Colon (tissue), 2 donors: ENCODE data around the gene ANKRD60.

Experiments used
- FAIRE-seq: peaks from 2 replicates; lab custom pipeline; 2012; peaks lifted over from hg19 to GRCh38; lab: Jason Lieb, UNC
- donor health status: control.
- donor health status: control.

Gene ANKRD60, protein sequence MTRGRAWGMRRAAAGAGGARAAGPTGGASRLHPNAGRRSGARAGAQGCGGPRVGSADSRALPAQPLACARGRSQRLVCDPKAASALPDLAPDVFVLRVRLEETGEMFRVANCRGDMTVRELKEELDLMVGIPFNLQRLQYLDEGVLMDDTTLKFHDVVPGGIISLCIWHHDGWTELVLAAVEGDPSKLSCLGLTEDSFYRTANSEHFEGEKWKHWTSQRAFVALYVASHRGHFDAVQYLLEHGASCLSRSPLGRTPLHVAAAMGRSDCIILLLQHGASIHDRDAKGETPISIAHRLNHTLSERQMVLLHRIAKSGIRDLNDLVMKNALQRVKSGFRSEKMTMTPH

DNA sequence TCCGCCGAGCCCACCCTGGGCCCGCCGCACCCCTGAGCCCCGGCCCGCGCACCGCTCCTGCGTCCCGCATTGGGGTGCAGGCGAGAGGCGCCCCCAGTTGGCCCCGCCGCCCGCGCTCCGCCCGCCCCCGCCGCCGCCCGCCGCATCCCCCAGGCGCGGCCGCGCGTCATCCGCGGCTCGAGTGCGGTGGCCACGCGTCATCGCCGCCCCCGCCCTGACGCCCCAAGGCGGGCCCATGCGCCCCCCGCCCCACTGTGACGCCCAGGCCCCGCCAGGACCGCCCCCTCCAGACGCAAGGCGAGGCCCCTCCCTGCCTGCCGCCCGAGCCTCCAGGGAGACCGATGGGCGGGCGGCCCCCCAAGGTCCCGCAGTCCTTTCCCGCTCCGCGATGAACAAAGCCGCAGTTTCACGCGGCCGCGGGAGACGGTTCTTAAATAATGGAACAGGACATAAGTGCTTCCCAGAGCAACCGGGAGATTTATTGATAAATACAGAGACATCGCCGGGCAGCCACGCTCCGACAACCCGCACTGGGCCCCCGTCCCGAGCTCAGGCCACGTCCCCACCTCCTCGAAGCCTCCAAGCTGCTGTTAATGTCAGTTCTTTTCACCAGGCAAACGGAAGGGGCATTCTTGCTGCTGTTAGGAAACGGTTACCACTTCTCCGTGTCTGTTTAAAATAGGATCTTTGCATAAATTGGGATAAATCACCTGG is at the start of gene ANKRD60:
TSS of gene ANKRD60 (minus strand) at position 170 of the 714 bp plus-strand sequence. CDS start at position 170, 0 bp downstream.
- no peak for FAIRE-seq

DNA sequence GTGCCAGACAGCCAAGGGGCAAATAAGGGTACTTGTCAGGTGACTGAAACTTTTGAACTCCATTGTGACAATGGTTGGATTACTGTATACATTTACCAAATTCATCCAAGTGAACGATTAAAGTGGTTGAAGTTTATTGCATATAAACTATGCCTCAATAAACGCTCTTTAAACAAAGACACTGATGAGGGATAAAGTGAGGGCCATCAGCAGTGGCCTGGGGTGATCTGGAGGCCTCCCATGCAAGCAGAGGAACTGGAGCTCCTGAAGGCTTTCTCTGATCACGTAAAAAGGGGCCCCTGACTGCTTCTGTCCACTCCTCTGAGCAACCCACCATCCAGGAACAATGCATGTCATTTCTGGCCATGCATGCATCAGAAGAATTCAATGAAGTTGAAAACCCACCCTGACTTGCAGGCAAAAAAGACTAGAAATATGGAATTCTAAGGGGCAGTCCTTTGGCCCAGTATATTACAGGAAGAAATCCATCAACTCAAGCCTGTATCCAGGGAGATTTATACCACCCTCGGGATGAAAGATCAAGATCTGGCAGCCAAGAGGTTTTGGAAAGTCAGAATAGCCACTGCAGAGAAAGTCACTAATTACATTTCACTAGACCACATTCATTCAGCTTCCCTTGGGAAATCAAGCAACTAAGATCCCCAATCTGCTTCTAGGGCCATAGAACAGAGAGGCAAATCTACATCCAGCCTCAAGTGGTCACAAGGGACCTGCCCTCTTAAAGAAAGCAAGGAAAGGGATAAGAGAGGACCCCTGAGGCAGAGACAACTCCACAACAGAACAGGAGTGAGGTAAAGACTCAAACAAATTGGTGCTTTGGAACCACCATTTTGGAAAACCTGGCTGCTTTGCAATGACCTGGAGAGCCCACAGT is 49.4 kb upstream of the ANKRD60 start:
- FAIRE-seq = no peak

DNA sequence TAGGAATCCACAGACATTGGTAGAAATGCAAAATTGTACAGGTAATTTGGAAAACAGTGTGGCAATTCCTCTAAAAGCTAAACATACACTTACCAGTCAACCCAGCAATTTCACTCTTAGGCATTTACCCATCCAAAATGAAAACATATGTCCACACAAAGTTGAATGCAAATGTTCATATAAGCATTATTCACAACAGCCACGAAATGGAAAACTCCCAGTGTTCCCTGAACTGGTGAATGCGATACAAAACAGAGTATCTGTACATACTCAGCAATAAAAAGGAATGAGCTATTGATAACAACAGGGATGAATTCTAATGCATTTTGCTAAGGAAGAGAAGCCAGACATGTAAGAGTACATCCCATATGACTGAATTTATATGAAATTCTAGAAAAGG is 48.7 kb upstream of the ANKRD60 start:
- FAIRE-seq = no peak

DNA sequence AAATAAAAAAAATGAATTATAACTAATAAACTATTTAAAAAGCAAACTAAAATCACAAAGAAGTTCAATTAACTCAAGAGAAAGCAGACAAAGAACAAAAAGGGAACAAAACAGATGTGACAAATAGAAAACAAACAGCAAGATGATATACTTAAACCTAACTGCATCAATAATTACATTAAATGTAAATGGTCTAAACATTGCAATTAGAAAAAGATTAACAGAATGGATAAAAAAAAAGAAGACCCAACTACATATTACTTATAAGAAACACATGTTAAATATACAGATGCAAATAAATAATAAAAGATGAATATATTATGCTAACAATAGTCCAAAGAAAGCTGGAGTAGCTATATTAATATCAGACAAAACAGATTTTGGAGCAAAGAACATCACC is 45.9 kb upstream of the ANKRD60 start:
- no peak for FAIRE-seq

DNA sequence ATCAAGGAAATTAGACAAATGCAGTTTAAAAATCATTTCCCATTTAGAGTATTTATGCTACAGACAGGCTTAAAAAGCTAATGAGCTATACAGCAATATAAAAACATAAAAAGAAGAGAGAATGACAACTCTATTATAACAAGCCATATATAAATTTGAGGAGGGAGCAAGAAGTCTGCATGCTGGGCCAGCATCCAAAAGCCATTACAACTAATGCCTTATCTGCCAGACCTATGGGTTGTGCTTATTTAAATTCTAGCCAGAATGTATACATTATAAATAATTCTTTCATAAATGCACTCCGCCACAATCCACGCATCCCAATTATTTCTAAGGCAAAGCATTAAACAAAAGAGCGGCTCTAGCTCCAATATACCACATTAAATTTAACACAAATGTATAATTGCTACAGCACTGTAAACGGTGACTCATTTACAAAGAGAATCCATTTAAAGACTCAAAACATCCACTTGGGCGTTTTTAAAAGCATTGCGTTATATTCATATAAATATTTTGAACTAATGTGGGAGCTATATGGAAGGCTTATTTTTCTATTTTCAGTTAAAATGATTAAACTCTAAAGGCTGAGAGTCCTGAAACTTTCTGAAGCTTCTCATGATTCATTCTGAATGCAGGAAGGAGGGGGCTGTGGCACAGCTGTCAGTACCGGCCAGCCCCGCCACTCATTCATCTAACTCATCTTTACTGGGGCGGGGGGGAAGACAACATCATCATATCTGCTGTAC is 43.3 kb upstream of the ANKRD60 start:
- no peak for FAIRE-seq

DNA sequence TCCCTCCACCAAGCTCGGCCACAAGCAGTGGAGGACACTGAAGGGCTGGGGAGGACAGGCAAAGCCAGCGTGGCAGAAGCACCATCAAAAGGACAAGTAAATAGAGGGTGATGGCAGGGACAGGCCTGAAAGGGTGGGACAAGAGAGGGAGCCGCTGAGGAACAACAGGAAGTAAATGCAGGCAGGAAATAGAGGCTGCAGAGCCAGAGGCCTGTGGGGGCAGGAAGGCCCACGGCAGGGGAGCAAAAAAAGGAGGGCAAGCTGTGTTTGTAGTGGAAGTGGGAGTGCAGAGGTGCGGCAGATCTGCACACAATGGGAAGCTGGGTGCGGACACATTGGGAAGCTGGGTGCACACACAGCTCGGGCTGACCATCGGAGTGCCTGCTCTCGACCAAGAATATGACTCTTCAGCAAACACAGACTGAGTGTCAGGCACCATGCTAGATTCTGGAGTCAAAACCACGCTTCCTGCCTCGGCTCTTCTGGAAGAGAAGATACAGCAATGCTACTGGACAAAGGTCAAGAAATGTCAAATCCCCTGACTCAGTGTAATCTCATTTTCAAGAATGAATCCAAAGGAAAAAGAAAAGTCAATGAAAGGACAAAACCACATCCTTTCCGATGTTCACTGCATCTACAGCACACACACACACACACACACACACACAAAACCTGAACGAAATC is 40.6 kb upstream of the ANKRD60 start:
- no peak for FAIRE-seq

DNA sequence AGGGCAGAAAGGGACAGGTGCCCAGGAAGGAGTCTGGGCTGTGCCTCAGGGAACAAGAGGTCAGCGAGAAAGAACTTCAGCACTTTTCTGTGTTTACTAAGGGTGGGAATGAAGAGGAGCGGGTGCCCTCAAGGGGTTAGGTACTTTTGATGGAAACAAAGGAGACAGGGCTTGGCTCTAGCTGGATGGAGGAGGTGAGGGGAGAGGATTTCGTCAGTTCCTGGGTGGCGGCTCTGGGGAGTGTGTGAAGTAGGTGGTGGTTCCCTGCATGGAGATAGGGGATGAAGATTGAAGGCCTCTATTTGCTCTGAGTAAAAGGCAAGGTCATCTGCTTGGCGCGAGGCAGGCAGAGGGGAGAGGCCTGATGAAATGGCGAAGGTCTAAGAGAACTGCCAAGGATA is 40.0 kb upstream of the ANKRD60 start:
- no peak for FAIRE-seq

DNA sequence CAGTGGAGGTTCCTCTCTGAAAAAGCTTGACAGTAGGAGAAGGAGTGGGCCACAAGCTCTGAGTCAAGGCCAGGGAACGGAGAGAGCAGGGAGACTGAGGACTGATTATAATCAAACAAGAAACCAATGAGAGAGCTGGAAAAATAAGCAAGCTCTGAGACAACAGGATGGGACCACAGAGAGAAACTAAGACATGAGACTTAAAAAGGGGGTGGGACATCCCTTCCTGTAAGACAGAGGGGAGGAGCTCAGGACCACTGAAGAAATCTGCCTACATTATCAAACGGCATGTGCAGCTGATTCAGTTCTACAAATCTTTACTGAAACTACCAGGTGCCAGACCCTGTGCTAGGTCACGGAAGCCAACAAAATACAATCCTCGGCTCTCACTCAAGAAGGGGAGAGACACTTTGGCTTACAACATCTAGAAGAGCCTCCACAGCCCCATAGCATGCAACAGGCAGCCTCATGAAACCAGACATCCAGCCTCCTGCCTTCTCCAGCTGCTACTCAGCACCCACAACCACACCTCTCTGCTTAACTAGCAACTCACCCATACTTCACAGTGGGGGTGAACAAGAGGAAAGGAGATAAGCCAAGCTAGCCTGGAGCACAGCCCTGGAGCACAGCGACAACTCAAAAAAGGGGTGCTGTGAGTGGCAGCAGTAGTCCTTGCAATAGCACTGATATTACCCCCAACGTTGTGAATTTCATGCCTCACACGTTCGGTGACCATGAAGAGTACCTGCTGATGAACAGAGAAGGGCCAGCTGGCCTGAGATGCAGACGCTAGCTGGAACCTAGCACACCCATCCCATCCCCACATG is 39.1 kb upstream of the ANKRD60 start:
- no peak for FAIRE-seq

DNA sequence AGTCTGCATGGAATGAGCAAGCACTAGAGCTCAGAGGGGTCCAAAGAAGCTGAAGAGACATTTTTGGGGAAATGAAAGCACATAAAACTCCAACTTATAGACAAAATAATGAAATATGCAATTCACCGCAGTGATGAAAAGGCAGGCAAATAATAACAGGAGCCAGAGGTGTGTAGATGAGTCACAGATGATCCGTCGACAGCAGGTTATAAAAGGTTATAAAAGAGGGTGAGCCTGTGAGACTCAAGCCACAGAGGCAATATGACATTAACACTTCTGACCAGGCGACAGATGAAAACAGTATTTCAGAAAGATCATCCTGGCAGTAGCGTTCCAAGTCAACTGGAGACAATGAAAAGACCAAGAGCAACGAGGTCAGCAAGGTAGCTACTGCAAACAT is 35.8 kb upstream of the ANKRD60 start:
- no peak for FAIRE-seq

DNA sequence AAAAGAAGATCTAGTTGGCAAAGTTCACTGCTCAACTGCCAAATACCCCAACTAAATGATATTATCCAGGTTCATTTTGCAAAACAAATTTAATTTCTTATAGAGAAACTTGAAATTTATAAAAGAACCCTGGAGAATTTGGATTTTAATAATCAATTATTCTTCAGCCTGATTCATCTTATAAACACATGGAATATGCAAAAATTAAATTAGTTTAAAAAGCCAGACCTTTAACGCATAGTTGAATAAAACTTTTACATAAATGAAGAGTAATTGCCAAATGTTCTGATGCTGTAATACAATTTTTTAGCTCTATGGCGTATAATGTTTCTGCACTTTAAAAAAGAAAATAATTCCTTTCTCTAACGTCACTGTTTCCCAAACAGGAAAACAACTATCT is 33.2 kb upstream of the ANKRD60 start:
- no peak for FAIRE-seq

DNA sequence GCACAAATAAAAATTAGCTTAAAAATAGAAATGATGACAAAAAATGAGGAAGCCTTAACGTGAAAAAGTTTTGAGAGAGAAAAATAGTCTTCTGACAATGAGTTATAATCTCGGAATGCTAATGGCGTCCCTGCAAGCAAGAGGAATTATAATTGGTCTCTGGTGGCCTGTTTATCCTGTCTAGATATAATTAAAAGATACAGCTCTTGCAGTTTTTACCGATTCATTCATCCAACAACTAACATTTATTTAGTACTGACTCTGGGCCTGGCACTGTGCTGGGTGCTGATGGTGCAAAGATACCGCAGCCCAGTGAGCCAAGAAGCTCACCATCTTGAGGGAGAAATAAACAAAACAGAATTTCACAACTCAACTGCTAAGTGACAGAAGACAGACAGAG is 31.6 kb upstream of the ANKRD60 start:
- no peak for FAIRE-seq

DNA sequence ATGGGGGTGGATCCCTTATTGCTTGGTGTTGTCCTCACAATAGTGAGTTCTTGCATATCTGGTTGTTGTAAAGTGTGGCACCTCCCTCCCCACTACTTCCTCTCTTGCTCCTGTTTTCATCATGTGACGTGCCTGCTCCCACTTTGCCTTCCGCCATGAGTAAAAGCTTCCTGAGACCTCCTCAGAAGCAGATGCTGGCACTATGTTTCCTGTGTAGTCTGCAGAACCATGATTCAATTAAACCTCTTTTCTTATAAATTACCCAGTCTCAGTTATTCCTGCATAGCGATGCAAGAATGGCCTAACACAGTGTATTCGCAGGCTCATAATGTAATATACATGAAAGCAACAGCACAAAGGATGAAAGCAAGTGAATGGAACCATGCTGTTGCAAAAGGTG is 28.4 kb upstream of the ANKRD60 start:
- FAIRE-seq = no peak

DNA sequence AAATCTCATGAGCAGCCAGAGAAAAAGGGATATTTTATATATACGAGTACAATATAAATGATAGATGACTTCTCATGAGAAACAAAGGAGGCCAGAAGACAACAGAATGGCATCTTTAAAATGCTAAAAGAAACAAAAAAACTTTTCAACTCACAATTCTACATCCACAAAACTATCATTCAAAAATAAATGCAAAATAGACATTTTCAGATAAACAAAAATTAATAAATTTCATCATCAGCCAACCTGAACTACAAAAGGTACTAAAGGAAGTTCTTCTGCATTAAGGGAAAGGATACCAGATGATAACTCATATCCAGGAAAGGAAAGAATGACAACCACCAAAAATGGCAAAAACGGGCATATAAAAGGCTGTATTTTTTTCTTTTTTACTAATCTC is 27.9 kb upstream of the ANKRD60 start:
- no peak for FAIRE-seq

DNA sequence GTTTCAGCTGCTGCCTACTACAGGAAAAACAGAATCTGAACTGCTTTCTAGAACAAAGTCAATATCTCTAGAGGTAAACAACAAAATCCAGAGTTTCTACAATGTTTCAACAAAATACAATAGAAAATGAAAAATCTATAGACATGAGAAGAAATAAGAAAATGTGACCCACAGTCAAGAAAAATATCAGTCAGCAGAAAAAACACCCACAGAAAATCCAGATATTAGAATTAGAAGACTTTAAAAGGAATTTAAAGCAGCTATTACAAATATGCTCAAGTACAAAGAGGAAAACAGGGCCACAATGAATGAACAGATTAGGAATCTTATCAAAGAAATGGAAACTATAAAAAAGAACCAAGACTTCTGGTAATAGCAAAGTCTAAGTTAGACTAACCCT is 26.4 kb upstream of the ANKRD60 start:
- FAIRE-seq = no peak

DNA sequence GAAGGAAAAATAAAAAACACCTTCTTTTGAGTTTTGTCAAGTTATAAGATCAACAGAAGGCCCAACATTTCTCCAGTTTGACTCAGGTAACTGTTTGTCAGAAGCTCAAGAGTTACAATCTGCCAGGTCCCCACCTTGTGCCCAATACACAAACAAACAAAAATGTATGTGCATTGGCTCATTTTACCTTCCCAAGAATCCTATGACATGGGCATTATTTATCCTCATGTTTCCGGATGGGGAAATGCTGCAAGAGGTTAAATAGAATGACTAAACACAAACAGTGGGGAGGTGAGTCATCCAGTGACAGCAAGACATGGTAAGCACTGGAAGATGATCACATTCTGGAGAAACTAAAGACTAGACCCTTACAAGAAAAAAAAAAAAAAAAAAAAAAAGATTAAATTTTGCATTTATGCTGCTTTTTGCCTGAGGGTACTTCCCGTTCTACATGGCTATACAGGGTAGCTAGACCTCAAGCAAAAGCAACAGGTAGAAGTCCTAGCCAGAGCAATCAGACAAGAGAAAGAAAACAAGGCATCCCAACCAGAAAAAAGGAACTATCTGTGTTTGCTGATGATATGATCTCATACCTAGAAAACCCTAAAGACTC is 23.6 kb upstream of the ANKRD60 start:
- no peak for FAIRE-seq

DNA sequence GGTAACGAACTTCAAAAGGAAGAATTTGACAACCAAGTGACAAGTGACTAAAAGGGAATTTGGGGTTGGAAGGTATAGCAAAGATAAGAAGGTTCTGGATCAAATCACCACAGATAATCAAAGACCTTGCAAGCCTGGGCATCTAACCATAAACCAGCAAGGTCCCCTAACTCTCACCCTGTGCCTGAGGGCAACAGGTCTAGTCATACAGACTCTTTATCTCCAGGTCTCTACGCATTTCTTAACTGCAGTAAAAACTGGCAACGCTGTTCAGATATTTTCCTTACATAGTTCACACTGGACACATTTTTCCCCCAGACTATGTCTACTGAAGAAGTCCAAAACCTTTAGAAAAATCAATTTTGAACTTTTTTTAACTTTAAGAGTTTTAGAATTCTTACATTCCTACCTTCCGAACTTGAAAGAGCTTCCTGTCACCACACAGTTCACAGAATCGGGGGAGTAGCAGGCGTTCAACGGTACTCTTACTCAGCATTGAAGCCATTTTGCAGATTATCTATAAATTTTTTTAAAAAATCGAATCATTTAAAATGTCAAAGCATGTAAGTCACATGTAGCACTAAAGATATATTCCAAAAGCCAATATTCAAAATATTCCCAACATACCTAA is 23.0 kb upstream of the ANKRD60 start:
- FAIRE-seq = no peak

DNA sequence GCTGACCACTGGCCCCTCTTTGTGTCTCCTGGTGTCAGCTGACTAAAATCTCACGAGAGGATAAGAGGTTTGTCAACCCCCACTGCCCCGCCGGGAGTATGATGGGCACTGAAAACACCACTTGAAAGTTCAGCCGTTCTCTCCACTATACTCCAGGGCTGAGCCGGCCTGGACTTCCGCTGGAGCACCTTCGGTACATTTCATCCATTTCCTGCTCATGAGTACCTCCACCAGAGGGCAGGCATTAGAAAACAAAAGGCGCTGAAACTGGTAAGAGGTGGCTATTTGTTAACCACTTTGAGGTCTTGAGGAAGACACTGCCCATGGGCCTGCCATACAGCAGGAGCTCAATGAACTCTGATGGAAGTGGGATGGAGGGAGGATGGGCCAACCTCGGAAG is 17.9 kb upstream of the ANKRD60 start:
- FAIRE-seq = no peak

DNA sequence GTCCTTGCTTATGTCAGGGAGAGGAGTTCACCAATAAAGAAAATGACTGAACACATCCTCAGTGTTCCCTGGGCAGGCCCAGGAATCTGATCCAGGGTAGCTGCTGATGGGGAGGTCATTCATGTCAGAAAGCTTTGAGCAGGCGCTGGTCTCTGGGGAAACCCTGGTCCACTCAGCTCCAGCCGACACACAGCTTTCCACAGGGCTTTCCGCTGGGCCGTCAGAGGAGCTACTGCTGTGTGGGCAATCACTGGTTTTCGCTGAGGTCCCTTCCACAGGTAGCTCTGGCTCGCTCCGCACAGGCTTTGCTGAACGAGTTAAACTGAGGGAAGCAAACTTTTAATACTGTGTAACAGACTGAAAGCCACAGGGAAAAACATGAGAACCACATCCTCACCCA is 17.5 kb upstream of the ANKRD60 start:
- no peak for FAIRE-seq

DNA sequence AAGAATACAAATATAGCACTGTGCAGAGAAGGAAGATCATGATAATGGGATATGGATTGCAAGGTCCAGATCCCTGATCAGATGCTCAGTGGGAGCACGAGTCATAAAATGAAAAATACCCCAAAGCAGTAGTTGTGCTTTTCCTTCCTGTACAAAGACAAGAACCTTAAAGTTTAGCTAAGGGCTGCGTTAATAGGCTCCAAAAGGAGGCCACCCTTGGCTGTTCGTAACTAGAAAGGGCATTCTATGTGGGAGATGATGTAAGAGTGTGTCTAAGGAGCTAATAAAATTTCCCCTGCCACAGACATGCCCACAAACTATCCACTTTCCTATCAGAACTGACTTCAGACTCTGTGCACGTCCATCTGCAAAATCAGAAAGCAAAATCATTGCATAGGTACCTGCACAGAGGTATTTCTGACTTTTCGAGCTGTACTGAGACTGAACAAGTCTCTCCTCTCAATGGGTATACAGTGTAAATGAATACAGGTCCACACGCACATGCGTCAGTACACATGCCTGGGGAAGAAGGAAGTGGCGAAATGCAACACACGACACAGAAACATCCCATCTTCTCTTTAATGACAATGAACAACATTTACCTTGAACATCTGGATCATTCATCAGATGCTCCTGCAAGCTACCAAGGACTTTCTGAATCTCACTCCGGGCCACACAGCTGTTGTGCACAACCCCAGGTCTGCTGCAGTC is 16.9 kb upstream of the ANKRD60 start:
- FAIRE-seq = no peak
